NCI-H1105 treated with DMSO at 0.1 percent for 48 hours (cell line): Measurements from ENCODE around the gene ST3GAL5.
"Not testable (repeated sequence)": the region's sequence is repeated elsewhere in the genome, so short reads cannot be mapped to it uniquely, and the experiment has no call there.

Experiments
- DNase-seq: peaks from one replicate; lab custom pipeline; 2025; lab: John Stamatoyannopoulos, UW

The ST3GAL5 gene

GRCh38 chr2:85893428-85894258, 4.9 kb upstream of the ST3GAL5 start:
- DNase-seq, result no peak

GRCh38 chr2:85892216-85892944, 3.6 kb upstream of the ST3GAL5 start:
- DNase-seq, result no peak

- DNase-seq, result peak; percentile 9
These were observed 1.9 kb upstream of the ST3GAL5 start for GRCh38 chr2:85890522-85891176.

- DNase-seq, result peak; percentile 45
These were observed 964 bp upstream of the ST3GAL5 start for GRCh38 chr2:85889627-85890281.

GRCh38 chr2:85888020-85888683, 638 bp downstream of the ST3GAL5 start:
- DNase-seq, result peak; percentile 40

GRCh38 chr2:85887566-85888019, 1.2 kb downstream of the ST3GAL5 start:
- DNase-seq, result peak; percentile 40

- DNase-seq, result no peak
These were observed 2.2 kb downstream of the ST3GAL5 start for GRCh38 chr2:85886590-85886989.

GRCh38 chr2:85886141-85886540, 2.6 kb downstream of the ST3GAL5 start:
- DNase-seq, result no peak

- DNase-seq, result not testable (repeated sequence)
These were observed 7.0 kb downstream of the ST3GAL5 start for GRCh38 chr2:85881781-85882180.

GRCh38 chr2:85880716-85881328, 8.0 kb downstream of the ST3GAL5 start:
- DNase-seq, result not testable (repeated sequence)

- no peak for DNase-seq
These were observed 9.9 kb downstream of the ST3GAL5 start for GRCh38 chr2:85878719-85879370.

GRCh38 chr2:85875350-85876050, 13.3 kb downstream of the ST3GAL5 start:
- DNase-seq, result no peak

GRCh38 chr2:85873679-85874078, 15.1 kb downstream of the ST3GAL5 start:
- no peak for DNase-seq

- no peak for DNase-seq
These were observed 16.1 kb downstream of the ST3GAL5 start for GRCh38 chr2:85872536-85873161.

- no peak for DNase-seq
These were observed 17.2 kb downstream of the ST3GAL5 start for GRCh38 chr2:85871494-85872164.

- no peak for DNase-seq
These were observed 20.0 kb downstream of the ST3GAL5 start for GRCh38 chr2:85868822-85869221.

GRCh38 chr2:85867556-85868292, 21.1 kb downstream of the ST3GAL5 start:
- no peak for DNase-seq

- DNase-seq, result no peak
These were observed 21.7 kb downstream of the ST3GAL5 start for GRCh38 chr2:85867121-85867520.
